ENCODE measurements around the gene SYTL3.

- TF ChIP-seq CTCF (IDR thresholded peaks at IDR 0.05) (no peak), EZH2 (IDR thresholded peaks at IDR 0.05; ENCODE audit: borderline replicate concordance, insufficient read depth, low read depth, low read length, poor library complexity, severe bottlenecking) (no peak)
These were observed 58.4 kb downstream of the SYTL3 start for GRCh38 chr6:158708239-158708638.

All from B cell (primary cell).